Loucy (cell line): ENCODE data around the gene TDRD12.

Experiments
- H2AFZ ChIP-seq: fragments of 200-600 bp; sonication (generic); 2 replicates; pipeline ENCODE4 v1.6.0; 2016; ENCODE audit warnings: antibody characterized with exemption, mild to moderate bottlenecking, low read length, moderate library complexity
- H3F3A ChIP-seq: fragments of 200-600 bp; 2 replicates; pipeline ENCODE4 v1.6.0; 2016; ENCODE audit warnings: antibody characterized with exemption, low read depth, mild to moderate bottlenecking
- H3K27me3 ChIP-seq: fragments of 200-600 bp; sonication (generic); 2 replicates; pipeline ENCODE4 v1.6.1; 2014; ENCODE audit warnings: low read length, mild to moderate bottlenecking; ENCODE audit not compliant: insufficient read depth, poor library complexity, severe bottlenecking
- H3K36me3 ChIP-seq: fragments of 200-600 bp; sonication (generic); 2 replicates; pipeline ENCODE4 v1.6.1; 2016; ENCODE audit warnings: low read length; ENCODE audit not compliant: insufficient read depth
- H3K4me1 ChIP-seq: fragments of 200-600 bp; sonication (generic); 2 replicates; pipeline ENCODE4 v1.5.1; 2014; ENCODE audit warnings: low read length, mild to moderate bottlenecking; ENCODE audit not compliant: insufficient read depth, poor library complexity, severe bottlenecking
- H3K4me2 ChIP-seq: fragments of 200-600 bp; sonication (generic); 2 replicates; pipeline ENCODE4 v1.6.0; 2014; ENCODE audit warnings: antibody characterized with exemption, low read length, low read depth, mild to moderate bottlenecking; ENCODE audit not compliant: poor library complexity, severe bottlenecking
- H3K4me3 ChIP-seq: fragments of 200-600 bp; sonication (generic); 2 replicates; pipeline ENCODE4 v1.5.1; 2014; ENCODE audit warnings: low read length, mild to moderate bottlenecking, mixed read lengths; ENCODE audit not compliant: poor library complexity, severe bottlenecking
- H3K79me2 ChIP-seq: fragments of 200-600 bp; sonication (generic); 2 replicates; pipeline ENCODE4 v1.6.1; 2014; ENCODE audit warnings: low read length; ENCODE audit not compliant: insufficient read depth
- H3K9ac ChIP-seq: fragments of 200-600 bp; sonication (generic); 2 replicates; pipeline ENCODE4 v1.6.0; 2014; ENCODE audit warnings: mild to moderate bottlenecking, low read depth, low read length, moderate library complexity; ENCODE audit not compliant: poor library complexity, severe bottlenecking
- H3K9me2 ChIP-seq: fragments of 200-600 bp; sonication (generic); replicated peaks from 2 replicates; pipeline ENCODE4 v1.6.1; 2016; ENCODE audit warnings: low read depth, low read length, mixed read lengths
- H3K9me3 ChIP-seq: fragments of 200-600 bp; sonication (generic); 2 replicates; pipeline ENCODE4 v1.6.1; 2014; ENCODE audit warnings: mild to moderate bottlenecking, antibody characterized with exemption, low read length, low read depth; ENCODE audit not compliant: insufficient read depth
- H4K20me1 ChIP-seq: fragments of 200-600 bp; sonication (generic); 2 replicates; pipeline ENCODE4 v1.6.0; 2014; ENCODE audit warnings: antibody characterized with exemption, low read length, mild to moderate bottlenecking; ENCODE audit not compliant: insufficient read depth, poor library complexity, severe bottlenecking
- CTCF ChIP-seq: fragments of 200-600 bp; sonication (generic); conservative IDR thresholded peaks from 2 replicates; pipeline ENCODE4 v1.5.1; 2014; ENCODE audit warnings: mild to moderate bottlenecking, antibody characterized with exemption, low read length
- EZH2phosphoT487 ChIP-seq: fragments of 200-600 bp; IDR thresholded peaks from 2 replicates; pipeline ENCODE4 v1.6.1; 2018; ENCODE audit warnings: antibody characterized with exemption, mild to moderate bottlenecking, moderate library complexity, borderline replicate concordance

TDRD12 gene

GRCh38 chr19:32818536-32818935 is 99.0 kb downstream of the TDRD12 start:
- TF ChIP-seq EZH2phosphoT487 (no peak), CTCF (no peak)
- Histone ChIP-seq H3K27me3 (no peaks in the 10 kb centered on the region), H2AFZ (no peak overlapping the region), H3K36me3 (no peaks in the 10 kb centered on the region), H3K4me3 (no peak overlapping the region), H3F3A (no peaks in the 10 kb centered on the region), H3K9ac (no peak overlapping the region), H3K4me2 (no peak overlapping the region), H3K79me2 (no peaks in the 10 kb centered on the region), H3K9me3 (no peaks in the 10 kb centered on the region), H4K20me1 (no peaks in the 10 kb centered on the region), H3K4me1 (peaks cover 3% of the 10 kb centered on the region), H3K9me2 (no peaks in the 10 kb centered on the region)

- H3K9ac ChIP-seq, result no peak overlapping the region
- TF ChIP-seq CTCF, result no peak
- TF ChIP-seq EZH2phosphoT487, result no peak
- no peak overlapping the region for H3K4me3 ChIP-seq
Measured at GRCh38 chr19:32819419-32820400, 100.1 kb downstream of the TDRD12 start.

GRCh38 chr19:32822916-32823746 is 103.6 kb downstream of the TDRD12 start:
- no peaks in the 10 kb centered on the region for H4K20me1 ChIP-seq
- H3K79me2 ChIP-seq, result no peaks in the 10 kb centered on the region
- H3K9ac ChIP-seq, result no peak overlapping the region
- no peaks in the 10 kb centered on the region for H3K27me3 ChIP-seq
- H3K4me1 ChIP-seq, result peaks cover 3% of the 10 kb centered on the region
- no peak overlapping the region for H3K4me3 ChIP-seq
- no peak overlapping the region for H2AFZ ChIP-seq
- H3K9me2 ChIP-seq, result no peaks in the 10 kb centered on the region
- no peaks in the 10 kb centered on the region for H3F3A ChIP-seq
- H3K4me2 ChIP-seq, result no peak overlapping the region
- no peaks in the 10 kb centered on the region for H3K9me3 ChIP-seq
- no peaks in the 10 kb centered on the region for H3K36me3 ChIP-seq
- TF ChIP-seq EZH2phosphoT487, result no peak

More at GRCh38 chr19:32819419-32820400, 100.1 kb downstream of the TDRD12 start:
- H3K4me2 ChIP-seq, result no peak overlapping the region
- no peaks in the 10 kb centered on the region for H3K36me3 ChIP-seq
- H3K9me2 ChIP-seq, result no peaks in the 10 kb centered on the region
- H3K9me3 ChIP-seq, result no peaks in the 10 kb centered on the region
- no peaks in the 10 kb centered on the region for H3K27me3 ChIP-seq
- no peak overlapping the region for H2AFZ ChIP-seq
- H3F3A ChIP-seq, result no peaks in the 10 kb centered on the region
- H3K79me2 ChIP-seq, result no peaks in the 10 kb centered on the region
- no peaks in the 10 kb centered on the region for H4K20me1 ChIP-seq
- H3K4me1 ChIP-seq, result peaks cover 3% of the 10 kb centered on the region
